Liver (tissue), 9 donors: ENCODE results near the gene RELB. TPM values are rescaled to one million over a fixed set of nuclear protein-coding genes. Genes with fewer than 3 reads are reported as not detected.

Experiments
- DNase-seq: peaks from one replicate; pipeline ENCODE4 v3.0.0-alpha.2; 2017; ENCODE audit warnings: low spot score
- H3K27ac ChIP-seq, 2 donors: one replicate each; pipeline ENCODE4 v1.7.0; 2013; ENCODE audit warnings: inconsistent platforms in 2 of 2, low read length in 2 of 2, control low read depth in 1 of 2, low read depth in 1 of 2, mild to moderate bottlenecking in 1 of 2
- H3K27me3 ChIP-seq, 4 donors: one replicate each; pipeline versions ENCODE4 v1.6.1 to v1.7.0; 2013; ENCODE audit warnings: low read length in 3 of 4, inconsistent platforms in 1 of 4, mild to moderate bottlenecking in 1 of 4, moderate library complexity in 1 of 4; ENCODE audit not compliant: control insufficient read depth in 4 of 4, insufficient read depth in 4 of 4
- H3K36me3 ChIP-seq, 4 donors: one replicate each; pipeline versions ENCODE4 v1.6.1 to v1.7.0; 2013; ENCODE audit warnings: low read length in 3 of 4, mild to moderate bottlenecking in 3 of 4, low read depth in 1 of 4, moderate library complexity in 1 of 4; ENCODE audit not compliant: control insufficient read depth in 4 of 4, insufficient read depth in 3 of 4
- H3K4me1 ChIP-seq, 4 donors: one replicate each; pipeline versions ENCODE4 v1.6.1 to v1.7.0; 2013; ENCODE audit warnings: low read length in 3 of 4, mild to moderate bottlenecking in 3 of 4, moderate library complexity in 1 of 4; ENCODE audit not compliant: control insufficient read depth in 4 of 4, insufficient read depth in 4 of 4
- H3K4me3 ChIP-seq, 3 donors: one replicate each; pipeline versions ENCODE4 v1.6.1 to v1.7.0; 2013; ENCODE audit warnings: low read length in 3 of 3, control low read depth in 1 of 3, low read depth in 1 of 3, mild to moderate bottlenecking in 1 of 3
- H3K9ac ChIP-seq, 2 donors: one replicate each; pipeline ENCODE4 v1.7.0; 2013; ENCODE audit warnings: low read length in 2 of 2, mild to moderate bottlenecking in 2 of 2, moderate library complexity in 2 of 2, control low read depth in 1 of 2, low read depth in 1 of 2
- H3K9me3 ChIP-seq, 4 donors: one replicate each; pipeline versions ENCODE4 v1.6.1 to v1.7.0; 2013; ENCODE audit warnings: low read length in 3 of 4; ENCODE audit not compliant: control insufficient read depth in 4 of 4
- ATF3 ChIP-seq: IDR thresholded peaks from 2 replicates; pipeline ENCODE4 v1.6.1; 2016; ENCODE audit warnings: antibody characterized with exemption
- CTCF ChIP-seq: fragments of 150-350 bp; IDR thresholded peaks from 2 replicates; pipeline ENCODE4 v1.5.1; 2017; ENCODE audit warnings: improper control_type of control experiment, low read depth, low read length; ENCODE audit not compliant: missing input control
- EGR1 ChIP-seq, 2 donors: IDR thresholded peaks; 2 replicates each; pipeline ENCODE4 v1.6.1; 2016 to 2018; ENCODE audit warnings: antibody characterized with exemption in 2 of 2, low read depth in 2 of 2
- FOXA1 ChIP-seq: IDR thresholded peaks from 2 replicates; pipeline ENCODE4 v1.6.1; 2016; ENCODE audit warnings: antibody characterized with exemption
- GABPA ChIP-seq, 2 donors: IDR thresholded peaks in 1 of 2; conservative IDR thresholded peaks in 1 of 2; 2 replicates each; pipeline ENCODE4 v1.6.1; 2016; ENCODE audit warnings: antibody characterized with exemption in 2 of 2, mild to moderate bottlenecking in 1 of 2, moderate library complexity in 1 of 2
- HNF4A ChIP-seq, 2 donors: conservative IDR thresholded peaks; 2 replicates each; pipeline ENCODE4 v1.6.1; 2016; ENCODE audit warnings: antibody characterized with exemption in 2 of 2, mild to moderate bottlenecking in 2 of 2
- HNF4G ChIP-seq: IDR thresholded peaks from 2 replicates; pipeline ENCODE4 v1.6.1; 2016; ENCODE audit warnings: antibody characterized with exemption
- JUND ChIP-seq, 2 donors: IDR thresholded peaks; 2 replicates each; pipeline ENCODE4 v1.6.1; 2016; ENCODE audit warnings: antibody characterized with exemption in 2 of 2
- MAX ChIP-seq: IDR thresholded peaks from 2 replicates; pipeline ENCODE4 v1.6.1; 2016; ENCODE audit warnings: antibody characterized with exemption
- NR2F2 ChIP-seq: IDR thresholded peaks from 2 replicates; pipeline ENCODE4 v1.6.1; 2016; ENCODE audit warnings: antibody characterized with exemption
- RAD21 ChIP-seq, 2 donors: IDR thresholded peaks; 2 replicates each; pipeline ENCODE4 v1.6.1; 2016; ENCODE audit warnings: antibody characterized with exemption in 2 of 2, mild to moderate bottlenecking in 2 of 2
- REST ChIP-seq: IDR thresholded peaks from 2 replicates; pipeline ENCODE4 v1.6.1; 2016; ENCODE audit warnings: antibody characterized with exemption, mild to moderate bottlenecking
- RXRA ChIP-seq, 2 donors: IDR thresholded peaks; 2 replicates each; pipeline ENCODE4 v1.6.1; 2017 to 2018; ENCODE audit warnings: antibody characterized with exemption in 2 of 2, mild to moderate bottlenecking in 1 of 2
- SP1 ChIP-seq: IDR thresholded peaks from 2 replicates; pipeline ENCODE4 v1.6.1; 2018; ENCODE audit warnings: antibody characterized with exemption, mild to moderate bottlenecking
- TAF1 ChIP-seq: conservative IDR thresholded peaks from 2 replicates; pipeline ENCODE4 v1.6.1; 2016; ENCODE audit warnings: antibody characterized with exemption, mild to moderate bottlenecking
- YY1 ChIP-seq: IDR thresholded peaks from 2 replicates; pipeline ENCODE4 v1.6.1; 2016; ENCODE audit warnings: antibody characterized with exemption, mild to moderate bottlenecking
- ZBTB33 ChIP-seq: IDR thresholded peaks from 2 replicates; pipeline ENCODE4 v1.6.1; 2016; ENCODE audit warnings: antibody characterized with exemption
- WGBS: extraction: QIAGEN DNeasy Blood & Tissue Kit; methylation state at CpG from one replicate; pipeline ENCODE4 v1.1.7; 2013; 5-methylcytosine and 5-hydroxymethylcytosine counted together
- polyA plus RNA-seq, 2 donors: library from polyadenylated mRNA; stranded (reverse) in 1 of 2; unstranded in 1 of 2; fragments of 200-250 nt in 1 of 2; fragments of >200 nt in 1 of 2; fragmentation: Nextera tagmentation in 1 of 2; extraction: Ambion mirVana in 1 of 2; gene quantifications; one replicate each; pipeline versions ENCODE4 v1.2.1 to v1.2.3, GENCODE V29; 2013 to 2015
- total RNA-seq, 2 donors: library from RNA; depleted of rRNA; stranded (reverse); fragments of >200 nt; gene quantifications; one replicate each; pipeline ENCODE4 v1.2.3, GENCODE V29; 2014
- donor health status: healthy.
- donor health status: healthy.
- donor health status: healthy.
- donor health status: healthy.
- donor health status: healthy.

RELB gene
- total and polyA plus RNA-seq, 4 donors: 1.4 to 4.9 (median 2.6) TPM

GRCh38 chr19:44990459-44990858 is 10.8 kb upstream of the RELB start:
- H3K4me3 ChIP-seq: no peak overlapping the region
- H3K4me1 ChIP-seq: no peaks in the 10 kb centered on the region
- peaks cover 11 to 64% (median 24%) of the 10 kb centered on the region in 4 donors for H3K36me3 ChIP-seq
- no peaks in the 10 kb centered on the region for H3K9me3 ChIP-seq
- no peak overlapping the region for H3K9ac ChIP-seq
- TF ChIP-seq GABPA (IDR thresholded peaks at IDR 0.05 in 1 of 2, conservative IDR thresholded peaks at IDR 0.05 in 1 of 2) (no peak), HNF4G (no peak), RAD21 (IDR thresholded peaks at IDR 0.05) (no peak), MAX (no peak), CTCF (no peak), JUND (IDR thresholded peaks at IDR 0.05) (no peak), SP1 (no peak), HNF4A (conservative IDR thresholded peaks at IDR 0.05) (no peak), RXRA (IDR thresholded peaks at IDR 0.05) (no peak), ZBTB33 (no peak), FOXA1 (no peak), YY1 (no peak), REST (no peak), TAF1 (no peak)
- DNase-seq: no peak
- WGBS: 91% methylated on average over 14 of the region's 14 CpGs
- H3K27ac ChIP-seq: no peak overlapping the region
- H3K27me3 ChIP-seq: no peaks in the 10 kb centered on the region

- no peak overlapping the region for H3K27ac ChIP-seq
- TF ChIP-seq HNF4A (conservative IDR thresholded peaks at IDR 0.05) (no peak), HNF4G (no peak), NR2F2 (no peak), REST (no peak), RXRA (IDR thresholded peaks at IDR 0.05) (no peak), TAF1 (no peak), ATF3 (no peak), EGR1 (IDR thresholded peaks at IDR 0.05; ENCODE audit: low read depth in 2 of 2) (no peak), ZBTB33 (no peak), GABPA (IDR thresholded peaks at IDR 0.05 in 1 of 2, conservative IDR thresholded peaks at IDR 0.05 in 1 of 2) (no peak), JUND (IDR thresholded peaks at IDR 0.05) (no peak), RAD21 (IDR thresholded peaks at IDR 0.05) (no peak)
Observed at GRCh38 chr19:44990966-44991365, 10.3 kb upstream of the RELB start.

More at GRCh38 chr19:44990966-44991365, 10.3 kb upstream of the RELB start:
- WGBS: 91% methylated on average over 12 of the region's 12 CpGs
- no peaks in the 10 kb centered on the region for H3K4me1 ChIP-seq
- no peak overlapping the region for H3K4me3 ChIP-seq
- H3K9me3 ChIP-seq: no peaks in the 10 kb centered on the region
- H3K36me3 ChIP-seq: peaks cover 11 to 59% (median 22%) of the 10 kb centered on the region in 4 donors
- no peak overlapping the region for H3K9ac ChIP-seq
- H3K27me3 ChIP-seq: no peaks in the 10 kb centered on the region
- no peak for DNase-seq
